SK-N-SH treated with all-trans-retinoic acid at 6 μM for 48 hours (cell line): ENCODE results near the gene PPFIA1.

ENCODE experiments used
- TF ChIP-seq, protein P1 (sequence below): fragments of 250-450 bp; sonication (Bioruptor Pico); IDR thresholded peaks from 2 replicates; pipeline ENCODE4 v1.5.1; 2020; ENCODE audit warnings: low read depth, mild to moderate bottlenecking, moderate library complexity
- TF ChIP-seq, protein P2 (sequence below): fragments of 250-450 bp; sonication (Bioruptor Pico); IDR thresholded peaks from 2 replicates; pipeline ENCODE4 v1.8.0; 2020; ENCODE audit warnings: mild to moderate bottlenecking, moderate library complexity, borderline replicate concordance

DNA sequence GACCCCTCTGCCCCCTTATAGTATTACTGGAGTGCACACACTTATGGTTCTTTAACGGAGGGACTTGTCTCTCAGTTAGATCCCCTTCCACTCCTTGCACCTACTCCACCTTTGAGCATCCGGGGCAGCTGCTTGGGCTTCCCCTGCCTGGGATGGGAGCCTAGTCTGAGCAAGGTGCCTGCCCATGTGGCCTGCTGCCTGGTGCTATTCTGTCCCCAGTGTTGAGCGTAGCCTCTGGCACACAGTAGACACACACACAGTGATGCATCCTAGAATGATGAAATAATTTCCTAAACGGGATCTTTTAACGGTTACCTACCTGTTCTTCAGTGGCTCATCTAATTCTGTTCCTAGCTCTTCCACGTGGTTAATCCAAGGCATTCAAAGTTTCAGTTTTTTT lies 22.4 kb downstream of the PPFIA1 start:
- TF ChIP-seq, protein P1, sequence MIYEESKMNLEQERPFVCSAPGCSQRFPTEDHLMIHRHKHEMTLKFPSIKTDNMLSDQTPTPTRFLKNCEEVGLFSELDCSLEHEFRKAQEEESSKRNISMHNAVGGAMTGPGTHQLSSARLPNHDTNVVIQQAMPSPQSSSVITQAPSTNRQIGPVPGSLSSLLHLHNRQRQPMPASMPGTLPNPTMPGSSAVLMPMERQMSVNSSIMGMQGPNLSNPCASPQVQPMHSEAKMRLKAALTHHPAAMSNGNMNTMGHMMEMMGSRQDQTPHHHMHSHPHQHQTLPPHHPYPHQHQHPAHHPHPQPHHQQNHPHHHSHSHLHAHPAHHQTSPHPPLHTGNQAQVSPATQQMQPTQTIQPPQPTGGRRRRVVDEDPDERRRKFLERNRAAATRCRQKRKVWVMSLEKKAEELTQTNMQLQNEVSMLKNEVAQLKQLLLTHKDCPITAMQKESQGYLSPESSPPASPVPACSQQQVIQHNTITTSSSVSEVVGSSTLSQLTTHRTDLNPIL (CRISPR knock-in tag) = no peak
- TF ChIP-seq, protein P2, sequence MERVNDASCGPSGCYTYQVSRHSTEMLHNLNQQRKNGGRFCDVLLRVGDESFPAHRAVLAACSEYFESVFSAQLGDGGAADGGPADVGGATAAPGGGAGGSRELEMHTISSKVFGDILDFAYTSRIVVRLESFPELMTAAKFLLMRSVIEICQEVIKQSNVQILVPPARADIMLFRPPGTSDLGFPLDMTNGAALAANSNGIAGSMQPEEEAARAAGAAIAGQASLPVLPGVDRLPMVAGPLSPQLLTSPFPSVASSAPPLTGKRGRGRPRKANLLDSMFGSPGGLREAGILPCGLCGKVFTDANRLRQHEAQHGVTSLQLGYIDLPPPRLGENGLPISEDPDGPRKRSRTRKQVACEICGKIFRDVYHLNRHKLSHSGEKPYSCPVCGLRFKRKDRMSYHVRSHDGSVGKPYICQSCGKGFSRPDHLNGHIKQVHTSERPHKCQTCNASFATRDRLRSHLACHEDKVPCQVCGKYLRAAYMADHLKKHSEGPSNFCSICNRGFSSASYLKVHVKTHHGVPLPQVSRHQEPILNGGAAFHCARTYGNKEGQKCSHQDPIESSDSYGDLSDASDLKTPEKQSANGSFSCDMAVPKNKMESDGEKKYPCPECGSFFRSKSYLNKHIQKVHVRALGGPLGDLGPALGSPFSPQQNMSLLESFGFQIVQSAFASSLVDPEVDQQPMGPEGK (CRISPR knock-in tag) = no peak
